DOHH2 (cell line): ENCODE measurements around the gene H1-8.

Experiments used
- H3F3A ChIP-seq: fragments of 200-600 bp; sonication (generic), shearing (Covaris generic); 2 replicates; pipeline ENCODE4 v1.6.0; 2016; ENCODE audit warnings: antibody characterized with exemption, mild to moderate bottlenecking; ENCODE audit not compliant: control insufficient read depth, insufficient read depth
- H3K27ac ChIP-seq: fragments of 200-600 bp; sonication (generic); 2 replicates; pipeline ENCODE4 v1.5.1; 2014; ENCODE audit warnings: low read depth, mild to moderate bottlenecking, low read length, moderate library complexity
- H3K27me3 ChIP-seq: fragments of 200-600 bp; sonication (generic); 2 replicates; pipeline ENCODE4 v1.6.1; 2014; ENCODE audit warnings: mild to moderate bottlenecking, low read length, mixed read lengths; ENCODE audit not compliant: control insufficient read depth
- H3K36me3 ChIP-seq: fragments of 200-600 bp; sonication (generic); 2 replicates; pipeline ENCODE4 v1.6.1; 2014; ENCODE audit warnings: mild to moderate bottlenecking, low read length, moderate library complexity, mixed read lengths; ENCODE audit not compliant: control insufficient read depth
- H3K4me1 ChIP-seq: fragments of 200-600 bp; sonication (generic); 2 replicates; pipeline ENCODE4 v1.6.1; 2014; ENCODE audit warnings: mild to moderate bottlenecking, low read length, mixed read lengths; ENCODE audit not compliant: control insufficient read depth
- H3K4me2 ChIP-seq: fragments of 200-600 bp; sonication (generic); 2 replicates; pipeline ENCODE4 v1.6.0; 2014; ENCODE audit warnings: mild to moderate bottlenecking, low read length, moderate library complexity
- H3K4me3 ChIP-seq: fragments of 200-600 bp; sonication (generic); 2 replicates; pipeline ENCODE4 v1.5.1; 2014; ENCODE audit warnings: mild to moderate bottlenecking, low read length, mixed read lengths
- H3K79me2 ChIP-seq: fragments of 200-600 bp; sonication (generic); 2 replicates; pipeline ENCODE4 v1.6.1; 2014; ENCODE audit warnings: mild to moderate bottlenecking, low read length, mixed read lengths; ENCODE audit not compliant: control insufficient read depth
- H3K9me2 ChIP-seq: fragments of 200-600 bp; sonication (generic); replicated peaks from 2 replicates; pipeline ENCODE4 v1.6.1; 2014; ENCODE audit warnings: mild to moderate bottlenecking, low read length, mixed read lengths; ENCODE audit not compliant: control insufficient read depth
- H3K9me3 ChIP-seq: fragments of 200-600 bp; sonication (generic); 2 replicates; pipeline ENCODE4 v1.6.1; 2014; ENCODE audit warnings: antibody characterized with exemption, low read length, mixed read lengths; ENCODE audit not compliant: control insufficient read depth, insufficient read depth
- H4K20me1 ChIP-seq: fragments of 200-600 bp; sonication (generic); 2 replicates; pipeline ENCODE4 v1.6.0; 2014; ENCODE audit warnings: low read depth, mild to moderate bottlenecking, antibody characterized with exemption, low read length, moderate library complexity; ENCODE audit not compliant: control insufficient read depth, insufficient read depth
- CTCF ChIP-seq: fragments of 200-600 bp; sonication (generic); IDR thresholded peaks from one replicate; pipeline ENCODE4 v1.5.1; 2014; ENCODE audit warnings: antibody characterized with exemption, mild to moderate bottlenecking, low read depth, low read length; ENCODE audit not compliant: poor library complexity, severe bottlenecking
- EZH2phosphoT487 ChIP-seq: fragments of 200-600 bp; sonication (generic); IDR thresholded peaks from 2 replicates; pipeline ENCODE4 v1.6.1; 2017; ENCODE audit warnings: borderline replicate concordance, mild to moderate bottlenecking, antibody characterized with exemption, low read length, moderate library complexity, mixed read lengths

The H1-8 gene

GRCh38 chr3:129517516-129517915 lies 25.5 kb upstream of the H1-8 start:
- H3K9me2 ChIP-seq, result no peaks in the 10 kb centered on the region
- no peaks in the 10 kb centered on the region for H3K4me1 ChIP-seq
- no peaks in the 10 kb centered on the region for H3K36me3 ChIP-seq
- H3K27me3 ChIP-seq, result no peaks in the 10 kb centered on the region
- no peaks in the 10 kb centered on the region for H4K20me1 ChIP-seq
- H3F3A ChIP-seq, result no peaks in the 10 kb centered on the region
- no peak overlapping the region for H3K4me3 ChIP-seq
- no peaks in the 10 kb centered on the region for H3K9me3 ChIP-seq
- H3K27ac ChIP-seq, result no peak overlapping the region
- no peak overlapping the region for H3K4me2 ChIP-seq
- TF ChIP-seq CTCF (no peak), EZH2phosphoT487 (no peak)
- no peaks in the 10 kb centered on the region for H3K79me2 ChIP-seq

- Histone ChIP-seq H3K36me3 (no peaks in the 10 kb centered on the region), H3K27ac (no peak overlapping the region), H3K79me2 (no peaks in the 10 kb centered on the region), H3K9me3 (no peaks in the 10 kb centered on the region), H3K9me2 (no peaks in the 10 kb centered on the region), H3K27me3 (no peaks in the 10 kb centered on the region), H3K4me1 (no peaks in the 10 kb centered on the region), H3K4me2 (no peak overlapping the region), H3F3A (no peaks in the 10 kb centered on the region), H3K4me3 (no peak overlapping the region), H4K20me1 (no peaks in the 10 kb centered on the region)
- TF ChIP-seq CTCF, result no peak
- TF ChIP-seq EZH2phosphoT487, result no peak
Observed at GRCh38 chr3:129518038-129518561, 24.9 kb upstream of the H1-8 start.

GRCh38 chr3:129518581-129518980 lies 24.4 kb upstream of the H1-8 start:
- H3F3A ChIP-seq, result no peaks in the 10 kb centered on the region
- no peaks in the 10 kb centered on the region for H3K9me3 ChIP-seq
- H3K36me3 ChIP-seq, result no peaks in the 10 kb centered on the region
- H3K4me3 ChIP-seq, result no peak overlapping the region
- no peaks in the 10 kb centered on the region for H3K4me1 ChIP-seq
- H3K27ac ChIP-seq, result no peak overlapping the region
- TF ChIP-seq EZH2phosphoT487, result no peak
- TF ChIP-seq CTCF, result no peak
- H3K4me2 ChIP-seq, result no peak overlapping the region
- H3K9me2 ChIP-seq, result no peaks in the 10 kb centered on the region
- no peaks in the 10 kb centered on the region for H3K27me3 ChIP-seq
- H4K20me1 ChIP-seq, result no peaks in the 10 kb centered on the region
- no peaks in the 10 kb centered on the region for H3K79me2 ChIP-seq

- H3K27ac ChIP-seq, result no peak overlapping the region
- no peak overlapping the region for H3K4me3 ChIP-seq
- H3F3A ChIP-seq, result no peaks in the 10 kb centered on the region
- no peaks in the 10 kb centered on the region for H3K79me2 ChIP-seq
- H3K9me2 ChIP-seq, result no peaks in the 10 kb centered on the region
- H3K9me3 ChIP-seq, result no peaks in the 10 kb centered on the region
- no peaks in the 10 kb centered on the region for H3K36me3 ChIP-seq
- TF ChIP-seq CTCF (no peak), EZH2phosphoT487 (no peak)
- no peaks in the 10 kb centered on the region for H4K20me1 ChIP-seq
- H3K4me2 ChIP-seq, result no peak overlapping the region
- no peaks in the 10 kb centered on the region for H3K27me3 ChIP-seq
- H3K4me1 ChIP-seq, result no peaks in the 10 kb centered on the region
Observed at GRCh38 chr3:129519449-129519848, 23.5 kb upstream of the H1-8 start.
